ENCODE measurements around the gene LST1.

GRCh38 chr6:31576897-31577578, 9.0 kb upstream of the LST1 start:
- no peak for TF ChIP-seq CTCF (conservative IDR thresholded peaks at IDR 0.05; ENCODE audit: low read length)
- TF ChIP-seq EZH2phosphoT487 (IDR thresholded peaks at IDR 0.05; ENCODE audit: borderline replicate concordance, low read depth, low read length): no peak

All from OCI-LY7 (cell line).